Suprapubic skin (tissue), 4 donors: ENCODE results near the gene FLOT2.
"Not testable (repeated sequence)": the region's sequence is repeated elsewhere in the genome, so short reads cannot be mapped to it uniquely, and the experiment has no call there.

ENCODE experiments used
- EP300 ChIP-seq: sonication (generic); formaldehyde crosslinking; IDR thresholded peaks from one replicate; pipeline ENCODE4 v1.6.1; 2017; ENCODE audit warnings: antibody characterized with exemption
- POLR2A ChIP-seq, 2 donors: fragments of 450-650 bp; IDR thresholded peaks; one replicate each; pipeline ENCODE4 v1.6.1; 2017; ENCODE audit warnings: antibody characterized with exemption in 2 of 2, mild to moderate bottlenecking in 2 of 2, moderate library complexity in 2 of 2
- POLR2AphosphoS5 ChIP-seq, 3 donors: sonication (generic); formaldehyde crosslinking; IDR thresholded peaks; one replicate each; pipeline ENCODE4 v1.6.1; 2017; ENCODE audit warnings: antibody characterized with exemption in 3 of 3
- TF ChIP-seq, protein P1 (sequence below), 2 donors: fragments of 200-600 bp in 1 of 2; fragments of 450-650 bp in 1 of 2; sonication (generic) in 1 of 2; IDR thresholded peaks; one replicate each; pipeline ENCODE4 v1.5.1; 2016 to 2019; ENCODE audit warnings: antibody characterized with exemption in 2 of 2, mild to moderate bottlenecking in 1 of 2, moderate library complexity in 1 of 2

DNA sequence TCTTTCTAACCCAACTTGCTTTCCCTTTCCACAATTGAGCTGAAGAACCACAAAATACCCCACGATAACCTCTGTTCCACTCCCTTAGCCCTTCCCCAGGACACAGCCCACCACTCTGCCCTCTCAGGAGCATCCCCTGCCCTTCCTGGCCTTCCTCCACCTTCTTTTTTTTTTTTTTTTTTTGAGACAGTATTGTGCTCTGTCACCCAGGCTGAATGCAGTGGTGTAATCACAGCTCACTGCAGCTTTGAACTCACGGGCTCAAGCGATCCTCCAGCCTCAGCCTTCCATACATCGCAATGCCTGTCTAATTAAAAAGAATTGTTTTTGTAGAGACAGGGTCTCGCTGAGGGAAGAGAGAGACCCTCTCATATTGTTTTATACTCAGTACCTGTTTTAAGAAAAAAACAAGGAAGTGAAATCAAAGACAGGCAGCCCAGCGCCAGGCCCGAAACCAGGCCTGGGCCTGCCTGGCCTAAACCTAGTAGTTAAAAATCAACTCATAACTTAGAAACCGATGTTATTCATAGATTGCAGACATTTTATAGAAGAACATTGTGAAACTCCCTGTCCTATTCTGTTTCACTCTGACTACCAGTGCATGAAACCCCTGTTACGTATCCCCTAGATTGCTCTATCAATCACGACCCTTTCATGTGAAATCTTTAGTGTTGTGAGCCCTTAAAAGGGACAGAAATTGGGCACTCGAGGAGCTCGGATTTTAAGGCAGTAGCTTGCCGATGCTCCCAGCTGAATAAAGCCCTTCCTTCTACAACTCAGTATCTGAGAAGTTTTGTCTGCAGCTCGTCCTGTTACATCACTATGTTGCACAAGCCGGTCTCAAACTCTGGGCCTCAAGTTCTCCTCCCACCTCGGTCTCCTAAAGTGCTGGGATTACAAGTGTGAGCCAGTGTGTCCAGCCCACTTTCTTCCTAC is 4.0 kb downstream of the FLOT2 start:
- not testable (repeated sequence) for TF ChIP-seq POLR2AphosphoS5 (IDR thresholded peaks at IDR 0.05); POLR2A (IDR thresholded peaks at IDR 0.05); EP300
- TF ChIP-seq, protein P1, sequence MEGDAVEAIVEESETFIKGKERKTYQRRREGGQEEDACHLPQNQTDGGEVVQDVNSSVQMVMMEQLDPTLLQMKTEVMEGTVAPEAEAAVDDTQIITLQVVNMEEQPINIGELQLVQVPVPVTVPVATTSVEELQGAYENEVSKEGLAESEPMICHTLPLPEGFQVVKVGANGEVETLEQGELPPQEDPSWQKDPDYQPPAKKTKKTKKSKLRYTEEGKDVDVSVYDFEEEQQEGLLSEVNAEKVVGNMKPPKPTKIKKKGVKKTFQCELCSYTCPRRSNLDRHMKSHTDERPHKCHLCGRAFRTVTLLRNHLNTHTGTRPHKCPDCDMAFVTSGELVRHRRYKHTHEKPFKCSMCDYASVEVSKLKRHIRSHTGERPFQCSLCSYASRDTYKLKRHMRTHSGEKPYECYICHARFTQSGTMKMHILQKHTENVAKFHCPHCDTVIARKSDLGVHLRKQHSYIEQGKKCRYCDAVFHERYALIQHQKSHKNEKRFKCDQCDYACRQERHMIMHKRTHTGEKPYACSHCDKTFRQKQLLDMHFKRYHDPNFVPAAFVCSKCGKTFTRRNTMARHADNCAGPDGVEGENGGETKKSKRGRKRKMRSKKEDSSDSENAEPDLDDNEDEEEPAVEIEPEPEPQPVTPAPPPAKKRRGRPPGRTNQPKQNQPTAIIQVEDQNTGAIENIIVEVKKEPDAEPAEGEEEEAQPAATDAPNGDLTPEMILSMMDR (IDR thresholded peaks at IDR 0.05) = not testable (repeated sequence)
